GM12878 (cell line): ENCODE results near the gene MPPED1.

ENCODE experiments used
- CTCF ChIP-seq, 3 experiments: IDR thresholded peaks in 2 of 3; conservative IDR thresholded peaks in 1 of 3; 2 replicates each; pipeline ENCODE4 v1.5.1; 2011; ENCODE audit warnings: low read depth in 3 of 3, low read length in 3 of 3, mild to moderate bottlenecking in 3 of 3, control low read depth in 2 of 3, moderate library complexity in 2 of 3, inconsistent platforms in 1 of 3, mixed read lengths in 1 of 3; ENCODE audit not compliant: control insufficient read depth in 2 of 3, insufficient read depth in 1 of 3; ENCODE audit errors: extremely low read depth in 1 of 3
- E2F8 ChIP-seq: fragments of 450-650 bp; IDR thresholded peaks from 2 replicates; pipeline ENCODE4 v1.6.1; 2018; ENCODE audit warnings: mild to moderate bottlenecking, low read depth, moderate library complexity; ENCODE audit not compliant: partially characterized antibody
- EGR1 ChIP-seq, 2 experiments: IDR thresholded peaks; 1 replicate in 1 of 2; 2 replicates in 1 of 2; pipeline ENCODE4 v1.6.1; 2011 to 2012; ENCODE audit warnings: low read depth in 2 of 2, low read length in 2 of 2, borderline replicate concordance in 1 of 2, mild to moderate bottlenecking in 1 of 2, moderate library complexity in 1 of 2
- FOXM1 ChIP-seq: IDR thresholded peaks from 2 replicates; pipeline ENCODE4 v1.6.1; 2012; ENCODE audit warnings: low read depth, mild to moderate bottlenecking, inconsistent platforms, low read length, moderate library complexity
- MAX ChIP-seq: IDR thresholded peaks from 2 replicates; pipeline ENCODE4 v1.6.1; 2012; ENCODE audit warnings: low read depth, low read length, improper control_type of control experiment
- NR2C2 ChIP-seq: IDR thresholded peaks from 2 replicates; pipeline ENCODE4 v1.6.1; 2011; ENCODE audit warnings: borderline replicate concordance, low read depth; ENCODE audit not compliant: control insufficient read depth, insufficient read length
- POLR2A ChIP-seq: IDR thresholded peaks from 2 replicates; pipeline ENCODE4 v1.6.1; 2011; ENCODE audit warnings: low read depth, mild to moderate bottlenecking, low read length
- RAD51 ChIP-seq: fragments of 450-650 bp; IDR thresholded peaks from 2 replicates; pipeline ENCODE4 v1.6.1; 2016; ENCODE audit warnings: moderate library complexity, mild to moderate bottlenecking, inconsistent platforms
- SREBF1 ChIP-seq: IDR thresholded peaks from 2 replicates; pipeline ENCODE4 v1.6.1; 2012; ENCODE audit warnings: mild to moderate bottlenecking, low read length
- TCF12 ChIP-seq: IDR thresholded peaks from 2 replicates; pipeline ENCODE4 v1.6.1; 2011; ENCODE audit warnings: low read depth, mild to moderate bottlenecking, low read length
- ZNF592 ChIP-seq: fragments of 450-650 bp; IDR thresholded peaks from 2 replicates; pipeline ENCODE4 v1.6.1; 2017; ENCODE audit warnings: mild to moderate bottlenecking, moderate library complexity

GRCh38 chr22:43431808-43432554 is 20.2 kb downstream of the MPPED1 start:
- TF ChIP-seq POLR2A, result no peak
- no peak for TF ChIP-seq NR2C2
- no peak for TF ChIP-seq E2F8
- TF ChIP-seq RAD51, result no peak
- TF ChIP-seq EGR1 (IDR thresholded peaks at IDR 0.05; ENCODE audit: borderline replicate concordance in 1 of 2, low read depth in 2 of 2, low read length in 2 of 2), result no peak
- no peak for TF ChIP-seq SREBF1
- TF ChIP-seq TCF12, result no peak
- no peak for TF ChIP-seq MAX
- TF ChIP-seq ZNF592, result no peak
- no peak for TF ChIP-seq FOXM1
- no peak for TF ChIP-seq CTCF (IDR thresholded peaks at IDR 0.05 in 2 of 3, conservative IDR thresholded peaks at IDR 0.05 in 1 of 3; ENCODE audit: control insufficient read depth in 2 of 3, extremely low read depth in 1 of 3, insufficient read depth in 1 of 3, low read depth in 3 of 3, low read length in 3 of 3)
